Cardiac septum (tissue), 1 donor: Measurements from ENCODE around the gene NOS1AP. TPM values are rescaled to one million over a fixed set of nuclear protein-coding genes. Genes with fewer than 3 reads are reported as not detected.
A peak's percentile ranks its signal among the peaks of the same experiment; 100 is the strongest.

ENCODE experiments used
- DNase-seq: peaks from one replicate; pipeline ENCODE4 v3.0.0-alpha.2; 2020; ENCODE audit warnings: low spot score
- intact Hi-C: fragments of 100-400 bp; cut with DNase I; formaldehyde crosslinking; loops from one replicate; pipeline ENCODE4 v1.14.0; 2022
- total RNA-seq: library from RNA; stranded (reverse); fragmentation: NEBNext Ultra II Directional; extraction: Animal tissue kit (Norgen Biotek cat#: 25700); gene quantifications from one replicate; pipeline ENCODE4 v1.2.1, GENCODE V29; 2021
- donor health status: DM: no; HTN: no; CAD: no.

Gene NOS1AP
- total RNA-seq, 1 donor from 2014 or later, result 2.0 TPM

DNA sequence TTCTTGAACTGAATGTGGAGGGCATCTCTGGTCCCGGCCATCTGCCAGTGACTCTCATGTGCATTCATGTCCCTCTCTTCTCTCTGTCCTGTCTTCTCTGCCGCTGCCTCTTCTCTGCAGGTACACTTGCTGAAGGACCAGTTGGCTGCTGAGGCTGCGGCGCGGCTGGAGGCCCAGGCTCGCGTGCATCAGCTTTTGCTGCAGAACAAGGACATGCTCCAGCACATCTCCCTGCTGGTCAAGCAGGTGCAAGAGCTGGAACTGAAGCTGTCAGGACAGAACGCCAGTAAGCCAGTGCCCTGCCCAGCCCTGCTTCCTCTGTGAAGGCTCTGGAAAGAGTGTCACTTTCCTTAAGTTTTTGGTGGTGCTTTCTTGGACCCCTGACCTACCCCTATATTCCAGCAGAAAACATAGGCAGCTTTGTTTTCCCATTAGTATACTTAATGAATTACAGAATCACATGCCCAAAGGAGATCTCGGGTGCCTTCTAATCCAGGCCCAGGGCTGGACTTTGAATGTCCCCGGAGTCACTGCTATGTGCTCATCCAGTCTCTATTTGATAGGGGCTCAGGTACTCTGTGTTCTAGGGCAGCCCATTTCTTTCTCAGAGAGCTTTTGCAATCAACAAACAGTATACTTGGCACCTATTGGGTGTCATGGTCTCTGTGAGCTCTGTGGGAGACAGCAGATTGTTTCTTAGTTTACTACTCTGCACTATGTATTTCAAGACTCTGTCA, 296.0 kb downstream of the NOS1AP start:
- intact Hi-C loops, result no loop called here
- DNase-seq, result peak; percentile 39

DNA sequence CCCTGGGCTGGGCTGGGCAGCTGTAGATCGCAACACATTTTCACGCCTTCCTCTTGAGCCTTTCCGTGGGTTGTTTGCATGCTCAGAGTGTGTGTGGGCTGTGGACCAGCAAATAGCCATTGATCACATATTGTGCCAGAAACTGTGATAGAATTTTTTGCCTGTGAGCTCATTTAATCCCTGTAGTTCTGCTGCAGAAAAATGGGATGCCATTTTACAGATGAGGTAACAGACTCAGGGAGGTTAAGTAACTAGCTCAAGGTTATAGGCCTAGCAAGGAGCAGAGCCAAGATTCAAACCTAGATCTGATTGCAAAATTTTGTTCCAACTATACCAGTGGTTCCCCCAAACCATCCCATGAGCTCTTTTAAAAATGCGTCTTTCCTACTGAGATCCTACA, 296.7 kb downstream of the NOS1AP start:
- DNase-seq, result no peak
- intact Hi-C loops, result no loop called here

DNA sequence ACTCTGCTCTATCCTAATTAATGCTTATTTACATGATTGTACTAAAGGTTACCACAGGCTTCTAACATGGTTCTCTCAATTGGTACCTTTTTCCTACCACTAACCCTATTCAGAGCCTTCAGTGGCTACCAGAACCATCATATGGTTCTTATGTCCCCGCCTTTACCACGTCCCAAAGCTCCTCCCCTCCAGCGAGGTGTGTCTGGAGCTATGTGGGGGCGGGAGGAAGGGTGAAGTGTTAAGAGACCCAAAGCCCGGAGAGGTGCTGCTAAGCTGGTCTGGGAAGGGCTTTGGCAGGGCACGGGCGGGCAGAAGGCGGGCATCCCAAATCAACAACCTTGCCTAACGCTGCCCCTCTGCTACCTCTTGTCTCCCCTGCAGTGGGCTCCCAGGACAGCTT, 297.2 kb downstream of the NOS1AP start:
- intact Hi-C loops, result no loop called here
- DNase-seq, result peak; percentile 27

DNA sequence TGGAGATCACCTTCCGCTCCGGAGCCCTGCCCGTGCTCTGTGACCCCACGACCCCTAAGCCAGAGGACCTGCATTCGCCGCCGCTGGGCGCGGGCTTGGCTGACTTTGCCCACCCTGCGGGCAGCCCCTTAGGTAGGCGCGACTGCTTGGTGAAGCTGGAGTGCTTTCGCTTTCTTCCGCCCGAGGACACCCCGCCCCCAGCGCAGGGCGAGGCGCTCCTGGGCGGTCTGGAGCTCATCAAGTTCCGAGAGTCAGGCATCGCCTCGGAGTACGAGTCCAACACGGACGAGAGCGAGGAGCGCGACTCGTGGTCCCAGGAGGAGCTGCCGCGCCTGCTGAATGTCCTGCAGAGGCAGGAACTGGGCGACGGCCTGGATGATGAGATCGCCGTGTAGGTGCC, 297.6 kb downstream of the NOS1AP start:
- intact Hi-C loops, result no loop called here
- peak; percentile 66 for DNase-seq

DNA sequence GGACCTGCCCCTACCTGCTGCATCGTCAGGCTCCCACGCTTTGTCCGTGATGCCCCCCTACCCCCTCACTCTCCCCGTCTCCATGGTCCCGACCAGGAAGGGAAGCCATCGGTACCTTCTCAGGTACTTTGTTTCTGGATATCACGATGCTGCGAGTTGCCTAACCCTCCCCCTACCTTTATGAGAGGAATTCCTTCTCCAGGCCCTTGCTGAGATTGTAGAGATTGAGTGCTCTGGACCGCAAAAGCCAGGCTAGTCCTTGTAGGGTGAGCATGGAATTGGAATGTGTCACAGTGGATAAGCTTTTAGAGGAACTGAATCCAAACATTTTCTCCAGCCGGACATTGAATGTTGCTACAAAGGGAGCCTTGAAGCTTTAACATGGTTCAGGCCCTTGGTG, 298.3 kb downstream of the NOS1AP start:
- intact Hi-C loops, result no loop called here
- peak; percentile 41 for DNase-seq

DNA sequence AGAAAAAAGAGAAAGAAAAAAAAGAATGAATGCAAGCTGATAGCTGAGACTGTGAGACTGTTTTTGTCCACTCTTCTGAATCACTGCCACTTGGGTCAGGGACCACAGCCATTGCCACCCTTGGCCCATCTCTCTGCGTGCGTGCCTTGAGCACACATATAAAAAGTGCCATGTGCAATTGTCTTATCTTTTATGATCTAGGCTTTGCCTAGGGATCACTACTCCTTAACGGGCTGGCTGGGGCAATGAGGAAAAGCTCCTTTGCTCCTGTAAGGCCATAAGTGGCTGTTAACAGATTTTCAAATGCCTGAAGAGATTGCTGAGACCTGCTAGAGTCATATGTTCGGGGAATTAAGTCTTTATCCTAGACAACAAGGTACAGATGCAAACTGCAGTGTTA, 299.0 kb downstream of the NOS1AP start:
- peak; percentile 60 for DNase-seq

DNA sequence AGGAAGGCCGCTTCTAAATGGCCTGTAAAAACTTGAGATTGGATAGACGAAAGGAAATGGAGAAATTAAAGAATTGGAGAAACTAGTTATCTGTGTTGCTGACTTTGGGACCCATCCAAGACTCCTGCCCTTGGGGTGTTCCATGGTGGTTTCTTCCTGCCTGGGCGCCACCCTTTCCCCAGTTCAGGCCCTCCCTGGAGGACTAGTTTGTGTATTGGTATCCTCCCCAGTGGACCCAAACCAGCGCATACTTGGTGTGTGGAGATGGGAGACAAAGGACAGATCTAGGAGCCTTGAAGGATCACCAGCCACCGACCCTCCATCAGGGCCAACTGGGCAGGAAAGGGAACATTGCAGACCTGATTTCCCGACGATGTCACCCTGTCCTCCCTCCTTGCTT, 300.1 kb downstream of the NOS1AP start:
- DNase-seq, result no peak
- intact Hi-C loops, result no loop called here

More for the DNA sequence above, 299.0 kb downstream of the NOS1AP start:
- intact Hi-C loops, result no loop called here

DNA sequence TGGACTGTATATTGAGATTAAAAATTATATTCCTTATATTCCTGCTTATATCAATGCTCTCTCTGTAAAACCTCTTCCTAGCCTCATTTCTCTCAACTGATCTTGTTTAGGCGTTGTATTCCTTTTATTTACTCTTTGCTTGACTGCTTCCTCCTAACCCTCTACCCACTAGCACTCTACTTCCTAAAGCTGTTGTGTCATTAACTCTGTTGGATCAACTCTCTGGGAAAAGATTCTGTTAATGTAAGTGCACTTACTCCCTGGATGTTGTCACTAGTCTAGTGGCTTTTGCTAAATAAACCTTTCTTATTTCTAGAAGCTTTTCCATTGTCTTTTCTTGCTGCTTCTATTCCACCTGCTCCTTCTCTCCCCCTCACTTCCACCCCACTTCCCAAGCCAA, 300.7 kb downstream of the NOS1AP start:
- no peak for DNase-seq

DNA sequence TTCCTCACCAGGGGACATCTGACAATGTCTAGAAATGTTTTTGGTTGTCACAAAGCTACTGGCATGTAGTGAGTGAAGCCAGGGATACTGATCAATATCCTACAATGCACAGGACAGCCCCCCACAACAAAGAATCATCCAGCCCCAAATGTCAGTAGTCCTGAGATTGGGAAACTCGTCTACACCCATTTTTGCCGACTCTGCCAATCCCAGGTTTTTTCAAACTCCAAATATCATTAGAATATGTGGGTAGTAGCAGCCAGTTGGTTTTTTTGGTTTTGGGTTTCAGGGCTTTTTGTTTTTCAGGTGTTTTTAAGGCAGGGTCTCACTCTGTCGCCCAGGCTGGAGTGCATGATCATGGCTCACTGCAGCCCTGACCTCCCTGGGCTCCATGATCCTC, 301.2 kb downstream of the NOS1AP start:
- no peak for DNase-seq
- intact Hi-C loops, result no loop called here

More for the DNA sequence above, 300.7 kb downstream of the NOS1AP start:
- intact Hi-C loops, result no loop called here

DNA sequence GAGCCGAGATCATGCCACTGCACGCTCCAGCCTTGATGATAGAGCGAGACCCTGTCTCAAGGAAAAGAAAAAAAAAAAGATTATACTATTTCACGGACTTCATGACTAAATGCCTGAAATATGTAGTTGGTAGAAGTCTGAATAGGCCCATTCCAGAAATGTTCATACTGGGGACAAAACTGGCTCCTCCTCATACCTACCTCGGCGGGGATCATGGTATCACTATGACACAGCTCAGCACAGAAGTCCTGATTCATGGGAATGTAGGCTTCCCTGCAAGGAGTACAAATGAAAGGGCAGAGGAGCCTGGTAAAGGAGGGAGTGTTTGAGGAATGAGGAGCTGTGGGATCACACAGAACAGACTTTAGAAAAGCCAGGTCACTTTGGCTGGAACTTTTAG, 302.1 kb downstream of the NOS1AP start:
- intact Hi-C loops, result no loop called here

DNA sequence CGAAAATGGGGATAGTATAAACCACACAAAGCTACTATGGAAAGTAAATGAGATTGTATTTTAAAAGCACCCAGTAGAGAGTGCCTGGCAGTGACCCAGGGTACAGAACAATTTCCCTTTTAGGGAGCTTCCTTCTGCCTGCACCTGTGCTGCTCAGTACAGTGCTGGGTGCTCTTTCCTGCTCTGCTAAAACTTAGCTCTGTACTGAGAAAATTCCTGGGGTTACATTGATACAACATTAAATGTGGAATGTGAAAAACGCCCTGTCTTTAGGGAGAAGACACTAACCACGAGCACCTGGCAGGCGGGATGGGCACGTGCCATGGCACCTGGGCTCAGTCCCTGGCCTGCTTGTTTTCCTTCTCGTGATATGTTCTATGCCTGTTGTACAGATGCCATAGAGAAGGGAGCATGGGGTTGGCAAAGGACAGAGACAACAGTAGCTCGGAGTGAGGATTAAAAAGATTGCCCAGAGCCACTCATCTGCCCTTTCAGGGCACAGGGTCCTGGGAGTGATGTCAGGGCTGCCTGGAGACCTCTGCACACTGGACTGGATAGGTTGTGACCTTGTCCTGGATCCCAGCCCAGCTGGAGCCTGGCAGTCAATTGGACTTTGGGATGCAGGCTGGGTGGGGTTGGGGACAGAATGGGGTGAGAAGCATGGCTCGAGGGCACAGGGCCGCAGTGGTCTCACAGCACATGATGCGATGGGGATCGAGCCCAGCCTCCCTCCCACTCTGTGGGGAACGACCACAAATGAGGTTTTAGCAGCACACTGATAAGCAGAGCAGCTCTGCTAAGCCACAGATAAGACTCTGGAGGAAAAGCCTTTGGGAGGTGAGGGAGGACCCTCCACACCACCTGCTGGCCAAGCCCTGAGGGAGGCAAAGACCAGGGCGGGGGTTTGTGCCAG, 302.9 kb downstream of the NOS1AP start:
- DNase-seq, result no peak
- intact Hi-C loops, result no loop called here

More for the DNA sequence above, 302.1 kb downstream of the NOS1AP start:
- DNase-seq, result no peak

DNA sequence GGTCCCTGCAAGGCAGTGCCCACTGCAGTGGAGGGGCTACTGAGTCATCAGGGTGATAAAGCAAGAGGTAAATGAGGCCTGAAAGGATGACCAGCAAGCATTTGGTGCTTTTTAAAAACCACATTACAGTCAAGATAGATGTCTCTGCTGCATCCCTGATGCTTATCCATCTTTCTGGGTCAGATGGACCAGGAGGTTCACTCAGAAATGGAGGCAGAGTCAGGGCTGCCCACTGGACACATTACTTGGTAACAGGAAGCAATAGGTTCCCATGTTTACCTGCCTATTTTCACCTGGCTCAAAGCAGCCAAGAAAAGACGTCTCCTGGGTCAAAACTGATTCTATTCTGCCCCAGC, 303.6 kb downstream of the NOS1AP start:
- DNase-seq, result peak; percentile 24
- intact Hi-C loops, result no loop called here

DNA sequence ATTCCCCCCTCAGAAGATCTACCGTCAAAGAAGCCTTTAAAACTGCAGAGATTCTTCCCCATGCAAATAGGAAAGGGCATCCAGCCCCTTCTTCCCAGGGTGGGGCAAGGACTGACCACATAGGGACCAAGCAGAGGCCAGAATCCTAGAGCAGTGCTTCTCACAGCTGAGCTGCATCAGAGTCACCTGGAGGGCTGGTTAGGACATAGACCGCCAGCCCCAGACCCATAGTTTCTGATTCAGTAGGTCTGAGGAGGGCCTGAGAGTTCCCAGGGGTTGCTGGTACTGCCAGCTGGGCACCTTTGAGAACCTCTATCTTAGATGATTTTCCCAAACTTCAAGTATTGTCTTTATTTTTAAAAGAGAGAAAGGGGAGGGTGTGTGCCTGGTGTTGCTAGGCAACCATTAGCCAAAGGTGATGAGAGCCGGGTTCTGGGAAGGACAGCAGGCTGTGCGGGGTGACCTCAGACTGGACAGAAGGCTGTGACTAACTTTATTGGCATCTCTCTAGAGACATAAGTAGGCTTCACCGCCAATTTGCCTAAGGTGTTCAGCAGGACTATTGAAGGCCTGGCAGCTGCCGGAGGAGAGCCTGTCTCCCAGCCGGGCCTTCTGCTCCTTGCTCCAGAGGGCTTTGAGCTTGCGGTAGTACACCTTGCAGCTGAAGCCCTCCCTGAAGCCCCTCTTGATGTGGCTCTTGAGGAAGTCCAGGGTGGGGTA, 304.2 kb downstream of the NOS1AP start:
- peak; percentile 69 for DNase-seq

DNA sequence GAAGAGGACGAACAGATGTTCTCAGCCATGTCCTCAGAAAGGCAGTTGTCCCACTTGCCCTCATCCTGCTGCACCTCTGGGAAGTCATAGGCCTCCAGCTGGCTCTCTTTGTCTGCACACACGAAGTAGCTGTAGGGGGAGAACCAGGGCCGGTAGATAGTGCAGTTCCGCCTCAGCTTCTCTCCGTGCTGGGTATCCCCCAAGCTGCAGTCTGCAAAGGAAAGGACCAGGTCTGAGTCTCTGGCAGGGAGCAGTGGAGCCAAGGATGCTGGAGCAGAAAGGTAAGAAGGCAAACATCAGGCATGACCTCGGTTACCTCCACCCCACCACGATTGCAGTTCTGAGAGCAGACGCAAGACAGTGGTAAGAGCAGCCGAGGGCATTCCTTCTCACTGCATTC, 304.9 kb downstream of the NOS1AP start:
- intact Hi-C loops, result no loop called here
- DNase-seq, result peak; percentile 63

More for the DNA sequence above, 304.2 kb downstream of the NOS1AP start:
- intact Hi-C loops, result no loop called here

DNA sequence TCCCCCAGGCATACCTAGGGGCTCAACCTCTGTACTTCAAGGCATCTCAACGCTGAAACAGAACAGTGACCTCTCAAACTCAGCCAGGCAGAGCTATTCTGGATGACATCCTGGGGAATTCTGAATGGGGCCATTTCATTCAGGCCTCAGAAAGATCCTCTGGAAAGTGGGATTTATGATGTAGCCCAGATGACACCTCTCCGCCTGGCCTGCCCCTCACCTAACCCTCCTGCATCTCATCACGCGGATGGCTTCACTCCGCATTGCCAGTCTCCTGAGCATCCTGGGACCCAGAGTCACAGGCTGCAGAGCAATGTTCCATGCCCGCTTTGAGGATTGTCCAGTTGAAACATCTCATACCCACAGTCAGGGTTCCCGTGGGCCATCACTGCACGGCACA, 306.0 kb downstream of the NOS1AP start:
- intact Hi-C loops, result no loop called here
- DNase-seq, result peak; percentile 19

DNA sequence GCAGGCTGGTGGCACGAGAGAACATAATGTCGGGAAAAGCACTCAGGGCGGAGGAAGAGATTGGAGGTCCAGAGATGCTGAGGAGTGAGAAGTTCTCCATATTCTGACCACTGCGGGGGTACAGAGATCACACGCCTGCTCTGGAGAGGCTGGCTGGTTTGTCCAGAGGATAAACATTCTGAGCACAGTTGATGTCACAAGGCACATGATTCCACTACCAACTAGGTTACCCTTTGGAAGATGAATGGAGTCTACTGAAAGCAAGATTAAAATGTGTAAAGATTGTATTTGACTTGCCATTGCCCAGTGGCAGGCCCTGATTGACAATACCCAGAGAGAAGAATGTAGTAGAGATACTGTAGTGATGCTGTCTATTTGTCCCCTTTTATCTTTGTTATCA, 307.2 kb downstream of the NOS1AP start, which contains the start of gene SPATA46:
SPATA46 (minus strand) TSS at position 164 of the 400 bp plus-strand sequence; CDS start at position 100, 64 bp downstream.
- DNase-seq, result no peak
- intact Hi-C loops, result no loop called here

DNA sequence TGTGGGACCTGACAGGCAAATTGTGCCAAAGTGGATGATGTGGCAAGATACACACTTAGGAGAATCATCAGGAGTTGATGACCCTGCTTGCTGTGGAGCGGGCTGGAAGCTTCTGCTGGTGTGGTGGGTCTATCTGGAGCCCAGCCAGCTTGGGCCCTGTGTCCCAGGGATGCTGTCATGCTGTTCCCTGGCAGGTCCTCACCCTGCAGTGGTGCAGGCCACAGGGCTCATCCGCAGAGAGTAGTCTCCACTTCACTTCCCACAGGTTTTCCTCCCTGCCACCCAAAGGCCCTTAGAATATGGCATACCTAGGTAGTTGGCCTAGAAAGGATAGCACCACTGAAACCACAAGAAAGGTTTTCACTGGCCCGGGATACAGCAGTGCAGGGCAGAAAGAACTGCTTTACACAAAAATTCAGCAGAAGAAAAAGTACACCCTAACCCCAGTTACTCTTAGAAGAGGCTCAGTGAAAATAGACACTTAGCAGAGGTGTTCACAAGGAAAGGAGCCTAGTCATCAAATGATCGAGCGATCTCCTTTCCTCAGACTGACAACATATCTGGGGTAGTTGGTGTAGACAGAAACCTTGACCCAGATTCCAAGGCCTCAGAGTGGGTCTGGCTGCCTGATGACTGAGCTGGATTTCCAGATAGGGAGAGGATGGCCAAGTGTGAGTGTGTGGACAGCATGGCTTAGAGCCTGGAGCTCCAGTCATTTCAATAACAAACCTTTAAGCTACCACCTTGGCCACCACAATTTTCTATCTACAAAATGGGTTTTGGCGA, 310.8 kb downstream of the NOS1AP start:
- intact Hi-C loops, result no loop called here
- DNase-seq, result no peak

DNA sequence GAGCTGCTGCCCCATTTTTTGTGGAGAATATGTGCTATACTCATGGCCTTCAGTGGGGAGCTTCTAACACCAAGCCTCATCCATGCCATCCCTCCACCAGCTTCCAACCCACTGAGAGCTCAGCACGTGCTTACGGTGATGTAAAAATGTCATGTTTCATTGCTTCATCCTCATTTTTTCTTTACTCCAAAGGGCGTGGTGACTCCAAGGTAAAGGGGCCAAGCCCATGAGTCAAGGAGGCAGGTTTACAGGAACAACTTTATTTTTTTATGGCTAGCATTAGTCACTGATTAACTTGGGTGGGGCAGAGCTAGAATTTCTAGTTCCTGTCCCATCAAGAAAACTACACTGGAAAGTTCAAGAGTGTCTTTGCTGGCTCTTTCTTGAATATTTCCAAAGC, 311.9 kb downstream of the NOS1AP start, which contains the start of gene C1orf226:
C1orf226 (plus strand) TSS at position 346 of the 400 bp plus-strand sequence. CDS start 174 bp downstream, outside the sequence.
- DNase-seq, result no peak
- intact Hi-C loops, result no loop called here
